PFSK-1 (cell line): ENCODE results near the gene MSI2.

Source experiments
- POLR2AphosphoS5 ChIP-seq: IDR thresholded peaks from 2 replicates; pipeline ENCODE4 v1.6.1; 2012; ENCODE audit warnings: low read depth, mild to moderate bottlenecking, control low read depth, low read length, moderate library complexity
- REST ChIP-seq, 2 experiments: IDR thresholded peaks; 2 replicates each; pipeline versions ENCODE4 v1.6.1 to v1.8.0; 2011 to 2012; ENCODE audit warnings: low read depth in 2 of 2, low read length in 2 of 2, control low read depth in 1 of 2, inconsistent platforms in 1 of 2, mild to moderate bottlenecking in 1 of 2, moderate library complexity in 1 of 2; ENCODE audit not compliant: insufficient read depth in 1 of 2
- SIN3A ChIP-seq: IDR thresholded peaks from 2 replicates; pipeline ENCODE4 v1.6.1; 2012; ENCODE audit warnings: mild to moderate bottlenecking, low read length, moderate library complexity, borderline replicate concordance; ENCODE audit not compliant: insufficient read depth
- TAF1 ChIP-seq: IDR thresholded peaks from 2 replicates; pipeline ENCODE4 v1.6.1; 2012; ENCODE audit warnings: low read length, control low read depth, borderline replicate concordance; ENCODE audit not compliant: insufficient read depth

- no peak for TF ChIP-seq SIN3A
- no peak for TF ChIP-seq POLR2AphosphoS5
- TF ChIP-seq TAF1 = no peak
- TF ChIP-seq REST (IDR thresholded peaks at IDR 0.05; ENCODE audit: insufficient read depth in 1 of 2, low read depth in 2 of 2, low read length in 2 of 2) = no peak
These were observed 42.9 kb downstream of the MSI2 start for GRCh38 chr17:57299176-57299575.
